Measurements from ENCODE around the gene SYNGAP1.

DNA sequence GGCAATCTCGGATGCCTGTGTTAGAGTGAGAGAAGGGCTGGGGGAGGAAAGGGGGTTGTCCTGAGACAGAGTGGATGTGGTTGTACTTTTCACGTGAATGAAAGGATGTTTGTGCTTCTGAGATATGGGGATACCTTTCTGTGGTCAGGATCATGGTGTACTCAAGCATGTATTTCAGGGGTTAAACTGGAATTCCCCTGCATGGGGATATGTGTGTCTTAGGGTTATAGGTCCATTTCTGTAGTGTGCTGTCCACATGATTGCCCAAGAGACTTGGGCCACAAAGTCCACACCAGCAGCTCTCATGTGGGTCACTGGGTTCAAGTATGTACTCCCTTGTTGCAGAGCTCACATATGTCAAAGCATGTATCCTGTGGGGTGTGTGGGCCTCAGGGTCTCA is 10.5 kb downstream of the SYNGAP1 start:
- TF ChIP-seq MXI1 (IDR thresholded peaks at IDR 0.05; ENCODE audit: low read depth, low read length) (no peak), EP300 (IDR thresholded peaks at IDR 0.05; ENCODE audit: borderline replicate concordance in 1 of 2, low read depth in 1 of 2, low read length in 1 of 2) (no peak), SMC3 (IDR thresholded peaks at IDR 0.05; ENCODE audit: low read depth, low read length) (no peak), RAD21 (IDR thresholded peaks at IDR 0.05; ENCODE audit: low read length) (no peak), YY1 (IDR thresholded peaks at IDR 0.05; ENCODE audit: low read depth) (no peak), GABPA (IDR thresholded peaks at IDR 0.05; ENCODE audit: low read depth) (no peak), CHD2 (IDR thresholded peaks at IDR 0.05; ENCODE audit: low read length, partially characterized antibody) (no peak), NRF1 (IDR thresholded peaks at IDR 0.05; ENCODE audit: low read depth, low read length) (no peak), RFX5 (IDR thresholded peaks at IDR 0.05; ENCODE audit: low read length) (no peak), FOSL2 (IDR thresholded peaks at IDR 0.05; ENCODE audit: borderline replicate concordance, low read depth) (no peak), NFIC (IDR thresholded peaks at IDR 0.05; ENCODE audit: borderline replicate concordance) (no peak)
- TF ChIP-seq, protein P1, sequence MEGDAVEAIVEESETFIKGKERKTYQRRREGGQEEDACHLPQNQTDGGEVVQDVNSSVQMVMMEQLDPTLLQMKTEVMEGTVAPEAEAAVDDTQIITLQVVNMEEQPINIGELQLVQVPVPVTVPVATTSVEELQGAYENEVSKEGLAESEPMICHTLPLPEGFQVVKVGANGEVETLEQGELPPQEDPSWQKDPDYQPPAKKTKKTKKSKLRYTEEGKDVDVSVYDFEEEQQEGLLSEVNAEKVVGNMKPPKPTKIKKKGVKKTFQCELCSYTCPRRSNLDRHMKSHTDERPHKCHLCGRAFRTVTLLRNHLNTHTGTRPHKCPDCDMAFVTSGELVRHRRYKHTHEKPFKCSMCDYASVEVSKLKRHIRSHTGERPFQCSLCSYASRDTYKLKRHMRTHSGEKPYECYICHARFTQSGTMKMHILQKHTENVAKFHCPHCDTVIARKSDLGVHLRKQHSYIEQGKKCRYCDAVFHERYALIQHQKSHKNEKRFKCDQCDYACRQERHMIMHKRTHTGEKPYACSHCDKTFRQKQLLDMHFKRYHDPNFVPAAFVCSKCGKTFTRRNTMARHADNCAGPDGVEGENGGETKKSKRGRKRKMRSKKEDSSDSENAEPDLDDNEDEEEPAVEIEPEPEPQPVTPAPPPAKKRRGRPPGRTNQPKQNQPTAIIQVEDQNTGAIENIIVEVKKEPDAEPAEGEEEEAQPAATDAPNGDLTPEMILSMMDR (IDR thresholded peaks at IDR 0.05): no peak
- TF ChIP-seq, protein P2, sequence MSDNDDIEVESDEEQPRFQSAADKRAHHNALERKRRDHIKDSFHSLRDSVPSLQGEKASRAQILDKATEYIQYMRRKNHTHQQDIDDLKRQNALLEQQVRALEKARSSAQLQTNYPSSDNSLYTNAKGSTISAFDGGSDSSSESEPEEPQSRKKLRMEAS (IDR thresholded peaks at IDR 0.05; ENCODE audit: low read depth): no peak
- TF ChIP-seq, protein P3, sequence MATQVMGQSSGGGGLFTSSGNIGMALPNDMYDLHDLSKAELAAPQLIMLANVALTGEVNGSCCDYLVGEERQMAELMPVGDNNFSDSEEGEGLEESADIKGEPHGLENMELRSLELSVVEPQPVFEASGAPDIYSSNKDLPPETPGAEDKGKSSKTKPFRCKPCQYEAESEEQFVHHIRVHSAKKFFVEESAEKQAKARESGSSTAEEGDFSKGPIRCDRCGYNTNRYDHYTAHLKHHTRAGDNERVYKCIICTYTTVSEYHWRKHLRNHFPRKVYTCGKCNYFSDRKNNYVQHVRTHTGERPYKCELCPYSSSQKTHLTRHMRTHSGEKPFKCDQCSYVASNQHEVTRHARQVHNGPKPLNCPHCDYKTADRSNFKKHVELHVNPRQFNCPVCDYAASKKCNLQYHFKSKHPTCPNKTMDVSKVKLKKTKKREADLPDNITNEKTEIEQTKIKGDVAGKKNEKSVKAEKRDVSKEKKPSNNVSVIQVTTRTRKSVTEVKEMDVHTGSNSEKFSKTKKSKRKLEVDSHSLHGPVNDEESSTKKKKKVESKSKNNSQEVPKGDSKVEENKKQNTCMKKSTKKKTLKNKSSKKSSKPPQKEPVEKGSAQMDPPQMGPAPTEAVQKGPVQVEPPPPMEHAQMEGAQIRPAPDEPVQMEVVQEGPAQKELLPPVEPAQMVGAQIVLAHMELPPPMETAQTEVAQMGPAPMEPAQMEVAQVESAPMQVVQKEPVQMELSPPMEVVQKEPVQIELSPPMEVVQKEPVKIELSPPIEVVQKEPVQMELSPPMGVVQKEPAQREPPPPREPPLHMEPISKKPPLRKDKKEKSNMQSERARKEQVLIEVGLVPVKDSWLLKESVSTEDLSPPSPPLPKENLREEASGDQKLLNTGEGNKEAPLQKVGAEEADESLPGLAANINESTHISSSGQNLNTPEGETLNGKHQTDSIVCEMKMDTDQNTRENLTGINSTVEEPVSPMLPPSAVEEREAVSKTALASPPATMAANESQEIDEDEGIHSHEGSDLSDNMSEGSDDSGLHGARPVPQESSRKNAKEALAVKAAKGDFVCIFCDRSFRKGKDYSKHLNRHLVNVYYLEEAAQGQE (IDR thresholded peaks at IDR 0.05; ENCODE audit: low read depth, low read length): no peak

Data from SK-N-SH (cell line).